H1 (cell line): ENCODE results near the gene KIAA0319L. TPM values are rescaled to one million over a fixed set of nuclear protein-coding genes. Genes with fewer than 3 reads are reported as not detected.

ENCODE experiments used
- polyA plus RNA-seq, 7 experiments: library from polyadenylated mRNA; depleted of rRNA in 3 of 7; stranded (reverse) in 5 of 7; unstranded in 2 of 7; fragments of >200 nt in 5 of 7; fragments of 200-250 nt in 2 of 7; gene quantifications; 1 replicate in 5 of 7; 2 replicates in 1 of 7; 4 replicates in 1 of 7; pipeline versions ENCODE4 v1.2.1 to v1.2.3, GENCODE V29; 2011 to 2013; ENCODE audit warnings: missing spikeins in 2 of 7, mixed read lengths in 2 of 7
- total RNA-seq: library from RNA; stranded (reverse); fragmentation: NEBNext Ultra II Directional; extraction: Animal tissue kit (Norgen Biotek cat#: 25700); gene quantifications from 2 replicates; pipeline ENCODE4 v1.2.1, GENCODE V29; 2021
- TF ChIP-seq, protein P1 (sequence below): IDR thresholded peaks from 2 replicates; pipeline ENCODE4 v1.6.1; 2011; ENCODE audit warnings: low read depth, mild to moderate bottlenecking, low read length; ENCODE audit not compliant: insufficient read depth

KIAA0319L gene
- total and polyA plus RNA-seq, 2 of the 8 experiments (the other 6 are each of a cell fraction or from before 2014, with no cell fraction given): 40.1 to 55.7 TPM

DNA sequence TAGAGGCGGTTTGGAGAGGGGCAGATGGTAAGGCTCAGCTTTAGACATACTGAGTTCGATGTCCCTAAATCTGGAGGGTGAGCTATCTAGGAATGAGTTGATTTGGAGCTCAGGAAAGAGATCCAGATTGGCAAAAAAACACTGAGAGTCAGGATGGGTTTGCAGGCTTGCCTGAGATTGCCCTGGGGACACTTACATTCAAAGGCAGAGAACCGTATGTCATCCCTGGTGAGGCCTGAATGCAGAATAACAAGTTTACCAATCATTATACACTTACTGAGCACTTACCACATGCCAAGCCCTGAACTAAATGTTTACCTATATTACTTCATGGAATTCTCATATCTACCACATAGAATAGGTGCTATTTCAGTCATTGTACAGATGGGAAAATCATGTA, 43.4 kb upstream of the KIAA0319L start (continued):
- TF ChIP-seq, protein P1, sequence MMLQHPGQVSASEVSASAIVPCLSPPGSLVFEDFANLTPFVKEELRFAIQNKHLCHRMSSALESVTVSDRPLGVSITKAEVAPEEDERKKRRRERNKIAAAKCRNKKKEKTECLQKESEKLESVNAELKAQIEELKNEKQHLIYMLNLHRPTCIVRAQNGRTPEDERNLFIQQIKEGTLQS: no peak
